ELR (cell line): ENCODE measurements around the gene CADM1.

Experiments used
- DNase-seq: peaks from one replicate; pipeline ENCODE4 v3.0.0-alpha.2; 2015; ENCODE audit warnings: low read depth

The CADM1 gene

GRCh38 chr11:115444542-115444941 lies 59.7 kb downstream of the CADM1 start:
- no peak for DNase-seq

DNA sequence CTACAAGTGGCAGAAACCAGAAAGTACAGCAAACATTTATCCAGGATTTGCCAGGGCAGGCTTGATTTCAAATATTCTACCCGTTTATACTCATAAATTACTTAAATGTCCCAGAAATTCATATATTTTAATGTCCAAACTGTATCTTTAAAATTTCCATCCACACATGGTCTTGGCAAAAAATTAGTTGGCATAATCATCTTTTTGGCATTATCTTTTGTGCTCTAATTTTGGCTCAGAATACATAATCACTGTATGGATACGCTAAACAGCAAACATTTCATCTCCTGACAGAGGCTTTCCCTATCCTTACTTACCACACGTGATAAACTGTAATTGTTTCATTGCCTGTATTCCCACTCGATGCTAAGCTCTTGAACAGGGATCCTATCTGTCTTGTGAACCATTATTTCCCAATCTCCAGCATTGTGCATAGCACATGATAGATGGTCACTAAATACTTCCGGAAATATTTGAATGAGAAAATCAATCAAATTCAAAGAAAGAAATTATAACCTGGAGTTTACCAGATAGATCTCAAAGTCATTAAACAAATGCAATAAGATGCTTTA lies 64.2 kb downstream of the CADM1 start:
- no peak for DNase-seq

DNA sequence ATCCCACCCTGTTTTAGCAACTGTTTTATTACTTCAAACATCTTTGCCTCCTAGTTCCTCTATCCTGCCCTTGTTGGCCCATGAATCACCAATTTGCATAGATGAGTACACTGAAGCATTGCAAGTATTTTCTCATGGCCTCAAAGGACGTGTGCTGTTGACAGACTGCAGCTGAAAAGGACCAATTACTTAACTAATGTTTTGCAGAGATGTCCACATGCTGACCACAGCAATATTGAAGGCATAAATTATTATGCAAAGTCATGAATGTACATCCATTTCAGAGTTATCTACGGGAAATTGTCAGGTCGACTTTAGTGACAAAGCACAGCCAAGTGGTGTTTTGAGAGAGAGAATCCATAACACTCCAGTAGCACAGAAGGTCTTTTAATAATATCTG lies 64.8 kb downstream of the CADM1 start:
- no peak for DNase-seq

- no peak for DNase-seq
These were observed 66.2 kb downstream of the CADM1 start for GRCh38 chr11:115437902-115438575.

DNA sequence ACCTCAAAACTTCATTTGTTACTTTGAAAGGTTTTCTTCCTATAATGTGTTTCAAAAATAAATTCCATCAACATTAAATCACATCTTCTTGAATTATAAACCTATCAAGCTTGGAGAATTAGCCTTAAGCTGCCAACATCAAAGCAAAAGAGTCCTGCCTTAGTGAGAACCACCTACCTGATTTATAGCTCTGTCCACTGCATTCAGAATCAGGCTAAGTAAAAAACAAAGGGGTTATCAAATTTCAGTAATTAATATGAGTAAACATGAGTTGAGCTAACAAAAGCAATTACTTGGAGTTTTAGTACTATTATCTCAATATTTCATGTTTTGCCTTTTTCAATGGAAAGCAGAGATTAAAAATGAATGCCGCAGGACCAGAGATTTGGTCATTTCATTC lies 73.9 kb downstream of the CADM1 start:
- no peak for DNase-seq

DNA sequence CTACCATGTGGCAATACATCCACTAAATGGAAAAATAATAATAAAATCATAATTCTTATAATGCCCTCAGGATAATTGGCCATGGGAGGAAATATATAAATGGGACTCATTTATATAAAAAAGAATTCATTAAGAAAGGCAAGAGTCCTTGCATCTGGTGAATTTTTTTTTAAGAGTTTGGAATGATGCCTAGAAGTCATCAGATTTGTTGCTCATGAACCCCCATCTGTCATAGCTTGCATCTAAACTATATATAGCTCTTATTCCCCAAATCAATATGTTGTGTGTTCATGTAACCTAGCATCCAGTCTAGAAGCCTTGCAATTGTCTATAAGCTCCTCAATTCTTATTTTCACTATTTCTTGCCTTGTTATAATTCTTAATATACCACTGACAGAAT lies 75.9 kb downstream of the CADM1 start:
- DNase-seq: no peak

DNA sequence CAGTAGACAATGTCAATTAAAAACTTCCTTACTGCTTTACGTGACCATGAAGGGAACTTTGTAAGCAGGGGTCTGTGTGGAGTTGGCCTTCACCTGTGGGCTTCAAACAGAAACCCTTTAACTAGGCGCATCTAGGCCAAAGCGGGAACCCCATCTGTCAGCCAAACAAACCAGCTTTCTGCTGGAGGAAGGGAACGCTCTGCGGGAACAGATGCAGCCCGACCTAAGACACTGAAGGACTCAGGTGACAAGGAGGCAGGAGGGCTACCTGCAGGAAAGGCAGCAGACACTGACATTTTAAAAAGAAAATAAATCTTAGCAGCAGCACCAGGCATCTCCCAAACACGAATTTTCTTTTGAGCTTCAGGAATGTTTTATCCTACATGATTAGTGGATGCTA lies 78.4 kb downstream of the CADM1 start:
- DNase-seq: no peak

DNA sequence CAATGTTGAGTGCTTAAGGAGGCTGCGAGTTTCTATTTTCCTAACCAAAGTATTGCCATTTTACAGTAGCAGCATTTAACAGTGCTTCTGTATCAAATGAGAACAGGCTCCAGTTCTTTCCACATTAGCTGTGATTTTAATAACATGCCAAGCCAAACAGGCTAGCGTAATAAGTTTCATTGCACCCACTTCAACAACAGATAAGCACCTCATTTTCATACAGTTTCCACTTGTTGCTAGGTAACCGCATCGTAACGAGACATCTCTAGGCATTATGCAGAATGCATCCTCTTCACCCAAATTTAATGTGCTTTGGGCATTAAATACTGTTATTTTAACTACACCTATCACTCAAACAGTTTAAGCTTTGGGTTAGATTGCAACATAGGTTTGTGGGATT lies 79.0 kb downstream of the CADM1 start:
- no peak for DNase-seq

DNA sequence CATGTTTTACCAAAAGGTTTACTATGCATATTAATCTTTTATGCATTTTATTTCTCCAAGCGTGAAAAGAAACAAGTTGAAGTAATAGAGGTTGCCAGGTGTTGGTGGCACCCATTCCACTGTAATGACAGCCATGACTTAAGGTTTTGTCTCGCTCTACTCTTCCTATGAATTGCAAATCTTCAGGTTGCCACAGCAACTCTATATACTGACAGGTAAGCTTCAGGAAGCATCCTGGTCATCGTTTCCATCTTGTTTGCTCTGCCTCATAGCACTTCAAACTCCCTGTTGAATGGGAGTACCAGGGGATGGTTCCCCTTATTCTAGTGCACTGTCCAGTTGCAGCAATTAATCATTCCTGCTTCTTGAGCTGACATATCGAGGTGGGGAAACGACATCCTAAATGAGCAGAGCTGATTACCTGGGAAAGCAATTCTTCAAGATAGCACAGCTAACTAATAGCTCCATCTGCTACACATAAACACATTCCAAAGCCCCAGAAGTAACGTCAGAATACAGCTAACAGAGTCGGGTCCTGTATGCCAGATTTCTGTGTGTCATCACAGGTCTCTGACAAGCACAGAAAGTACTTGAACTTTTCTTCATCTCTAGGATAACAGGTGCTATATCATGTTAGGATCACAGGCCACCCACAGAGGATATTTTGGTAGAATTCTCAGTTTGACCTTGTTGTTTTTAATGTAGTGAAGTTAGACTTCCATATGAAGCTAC lies 80.3 kb downstream of the CADM1 start:
- DNase-seq: no peak

DNA sequence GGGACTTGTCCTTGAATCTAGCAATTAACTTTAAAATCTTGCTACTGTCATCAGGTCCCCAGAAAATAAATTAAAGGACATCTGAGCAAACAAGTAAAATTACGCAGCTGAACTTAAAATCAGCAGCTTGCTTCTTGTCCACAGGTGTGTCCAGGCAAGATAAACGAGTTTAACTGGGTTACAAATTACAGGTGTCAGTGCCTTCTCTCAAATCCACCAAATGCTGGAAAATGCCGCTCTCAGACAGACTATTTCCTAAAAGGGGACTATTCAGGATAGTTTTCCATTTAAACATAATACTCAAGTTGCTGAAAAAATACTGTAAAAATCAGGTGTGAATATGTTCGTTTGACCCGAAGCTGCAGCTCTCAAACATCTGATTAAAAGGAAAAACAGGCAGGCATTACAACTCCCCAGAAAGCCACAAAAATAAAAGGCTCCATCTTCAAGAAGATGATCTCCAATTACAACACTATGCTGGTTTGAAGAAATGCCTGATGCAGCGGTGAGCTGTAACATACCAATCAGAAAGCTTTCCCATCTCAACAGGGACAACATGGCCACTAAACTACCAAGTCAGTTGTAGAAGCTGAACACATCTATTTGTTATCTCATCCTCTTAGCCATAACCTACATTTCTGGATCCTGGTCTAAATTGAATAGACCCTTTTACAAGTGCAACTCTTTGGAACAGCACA lies 82.1 kb downstream of the CADM1 start:
- no peak for DNase-seq

GRCh38 chr11:115421352-115421991 lies 82.7 kb downstream of the CADM1 start:
- DNase-seq: no peak

DNA sequence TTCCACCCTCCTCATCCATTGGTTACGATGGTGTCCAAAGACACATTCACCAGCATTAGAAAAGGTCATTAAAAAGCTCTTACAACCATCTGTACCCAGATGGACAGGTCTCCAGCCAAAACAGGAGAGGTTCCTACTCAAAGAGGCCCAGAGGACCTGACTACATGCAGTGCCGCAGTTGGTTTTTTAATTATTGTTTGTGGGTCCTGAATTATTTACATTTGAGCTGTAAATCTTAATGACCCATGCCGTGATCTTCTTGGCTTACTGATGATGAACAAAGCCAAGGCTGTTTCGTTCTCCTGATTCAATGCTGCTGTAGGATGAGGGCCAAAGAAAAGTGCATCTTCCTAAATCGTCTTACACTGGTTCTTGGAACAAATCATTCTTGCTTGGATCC lies 83.7 kb downstream of the CADM1 start:
- DNase-seq: no peak

- DNase-seq: no peak
These were observed 85.6 kb downstream of the CADM1 start for GRCh38 chr11:115418626-115419025.

GRCh38 chr11:115418081-115418480 lies 86.1 kb downstream of the CADM1 start:
- no peak for DNase-seq

DNA sequence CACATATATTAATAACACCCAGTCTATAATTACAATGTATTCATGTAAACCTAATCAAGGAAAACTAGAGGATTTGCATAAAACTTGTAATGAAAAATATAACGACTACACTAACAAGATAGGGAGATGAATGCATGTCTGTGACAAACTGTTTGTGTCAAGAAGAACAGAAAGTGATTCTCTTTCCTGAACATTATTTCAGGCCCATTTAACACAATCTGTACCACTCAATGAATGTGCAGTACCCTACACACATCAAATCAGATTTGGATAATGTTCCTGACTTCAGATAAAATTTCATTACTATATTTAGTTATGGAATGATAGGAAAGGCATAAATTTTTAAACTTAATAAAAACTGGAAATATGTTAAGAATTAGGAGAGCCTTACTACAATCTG lies 93.1 kb downstream of the CADM1 start:
- DNase-seq: no peak

GRCh38 chr11:115409691-115410220 lies 94.5 kb downstream of the CADM1 start:
- DNase-seq: no peak

DNA sequence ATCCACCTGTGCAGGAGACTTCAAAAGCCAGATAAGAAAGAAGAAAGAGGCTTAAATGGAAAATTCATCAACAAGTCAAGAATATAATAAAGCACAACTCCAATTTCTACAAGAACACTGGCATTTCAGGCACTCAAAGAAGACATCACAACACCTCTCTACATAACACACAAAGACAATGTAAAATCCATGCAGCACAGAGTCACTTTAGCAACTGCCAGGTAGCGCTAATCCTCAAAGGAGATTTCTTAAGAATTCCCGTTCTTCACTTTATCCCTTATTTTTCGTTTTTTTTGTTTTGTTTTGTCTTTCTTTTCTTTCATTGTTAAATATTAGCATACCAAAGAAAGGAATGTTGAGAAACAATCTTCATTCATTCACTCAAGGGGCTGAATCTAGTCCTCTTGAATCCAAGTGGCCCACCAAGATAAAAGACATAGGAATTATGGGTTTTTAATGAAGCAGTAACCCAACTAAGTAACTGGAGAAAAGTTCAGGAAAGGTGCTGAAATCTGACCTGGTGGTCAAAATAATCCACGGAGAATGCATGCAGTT lies 95.0 kb downstream of the CADM1 start:
- no peak for DNase-seq

- DNase-seq: no peak
These were observed 95.9 kb downstream of the CADM1 start for GRCh38 chr11:115408036-115408921.

- DNase-seq: no peak
These were observed 96.7 kb downstream of the CADM1 start for GRCh38 chr11:115407496-115407895.

- DNase-seq: no peak
These were observed 97.8 kb downstream of the CADM1 start for GRCh38 chr11:115406404-115406803.
